H1 (cell line): ENCODE data around the gene CIAO2B. TPM values are rescaled to one million over a fixed set of nuclear protein-coding genes. Genes with fewer than 3 reads are reported as not detected.

Experiments used
- CTCF ChIA-PET: fragments of 300-600 bp; sonication (Branson Sonifier 250); formaldehyde crosslinking; loops from one replicate; lab custom pipeline; 2021; ENCODE audit not compliant: partially characterized antibody; lab: Charles Lee
- POLR2A ChIA-PET: fragments of 300-600 bp; sonication (Branson Sonifier 250); formaldehyde crosslinking; loops from one replicate; lab custom pipeline; 2021; ENCODE audit warnings: inconsistent platforms; ENCODE audit not compliant: partially characterized antibody; lab: Charles Lee
- DNase-seq, 2 experiments: peaks; one replicate each; pipeline versions ENCODE4 v3.0.0 to v3.0.0-alpha.2; 2010 to 2022; ENCODE audit warnings: low spot score in 2 of 2, low read depth in 1 of 2, mixed read lengths in 1 of 2
- FAIRE-seq: peaks from 2 replicates; lab custom pipeline; 2011; peaks lifted over from hg19 to GRCh38; lab: Jason Lieb, UNC
- H2AFZ ChIP-seq: 2 replicates; pipeline ENCODE4 v1.8.1; 2012; ENCODE audit warnings: low read length, inconsistent platforms
- H2AK5ac ChIP-seq: 2 replicates; pipeline ENCODE4 v1.6.1; 2013; ENCODE audit warnings: low read depth, low read length
- H2BK120ac ChIP-seq: replicated peaks from 2 replicates; pipeline ENCODE3; 2013; ENCODE audit warnings: low read depth, low read length, inconsistent platforms
- H2BK12ac ChIP-seq: 2 replicates; pipeline ENCODE4 v1.6.1; 2013; ENCODE audit warnings: low read depth, low read length
- H2BK15ac ChIP-seq: 2 replicates; pipeline ENCODE4 v1.6.1; 2013; ENCODE audit warnings: low read length
- H2BK20ac ChIP-seq: 2 replicates; pipeline ENCODE4 v1.6.1; 2013; ENCODE audit warnings: low read length
- H2BK5ac ChIP-seq: 2 replicates; pipeline ENCODE4 v1.6.1; 2013; ENCODE audit warnings: low read depth, low read length
- H3K14ac ChIP-seq: 2 replicates; pipeline ENCODE4 v1.6.1; 2013; ENCODE audit warnings: inconsistent platforms; ENCODE audit not compliant: insufficient read length
- H3K18ac ChIP-seq: 2 replicates; pipeline ENCODE4 v1.6.1; 2013; ENCODE audit warnings: low read length; ENCODE audit errors: extremely low read depth
- H3K23ac ChIP-seq: 2 replicates; pipeline ENCODE4 v1.6.1; 2013; ENCODE audit warnings: inconsistent platforms; ENCODE audit not compliant: insufficient read length
- H3K23me2 ChIP-seq: 2 replicates; pipeline ENCODE4 v1.6.1; 2013; ENCODE audit warnings: low read depth, low read length
- H3K27ac ChIP-seq: 2 replicates; pipeline ENCODE4 v1.6.1; 2011; ENCODE audit warnings: low read depth, low read length, inconsistent platforms
- H3K27me3 ChIP-seq, 4 experiments: replicated peaks in 1 of 4; 1 replicate in 1 of 4; 2 replicates in 3 of 4; pipeline versions ENCODE4 v1.6.1 to v1.8.1; 2011 to 2013; ENCODE audit warnings: low read length in 3 of 4, mild to moderate bottlenecking in 3 of 4, inconsistent platforms in 2 of 4, mixed read lengths in 2 of 4, moderate library complexity in 1 of 4; ENCODE audit not compliant: control insufficient read depth in 3 of 4, insufficient read depth in 3 of 4; ENCODE audit errors: extremely low read depth in 1 of 4
- H3K36me3 ChIP-seq, 4 experiments: 2 replicates each; pipeline versions ENCODE4 v1.6.1 to v1.8.1; 2011 to 2013; ENCODE audit warnings: mild to moderate bottlenecking in 4 of 4, low read length in 3 of 4, moderate library complexity in 2 of 4, control low read depth in 1 of 4, inconsistent platforms in 1 of 4; ENCODE audit not compliant: insufficient read depth in 4 of 4, control insufficient read depth in 2 of 4
- H3K4ac ChIP-seq: replicated peaks from 2 replicates; pipeline ENCODE3; 2013; ENCODE audit warnings: low read length, low read depth, mixed read lengths, inconsistent platforms; ENCODE audit not compliant: insufficient read length
- H3K4me1 ChIP-seq, 4 experiments: replicated peaks in 1 of 4; 1 replicate in 1 of 4; 2 replicates in 3 of 4; pipeline versions ENCODE4 v1.6.1 to v1.8.1; 2011 to 2013; ENCODE audit warnings: low read length in 3 of 4, inconsistent platforms in 2 of 4, mixed read lengths in 1 of 4; ENCODE audit not compliant: insufficient read depth in 4 of 4, control insufficient read depth in 3 of 4
- H3K4me2 ChIP-seq, 2 experiments: 2 replicates each; pipeline versions ENCODE4 v1.6.1 to v1.8.1; 2011 to 2013; ENCODE audit warnings: low read depth in 2 of 2, low read length in 2 of 2, control low read depth in 1 of 2, inconsistent platforms in 1 of 2, mild to moderate bottlenecking in 1 of 2; ENCODE audit not compliant: insufficient read depth in 1 of 2
- H3K4me3 ChIP-seq, 4 experiments: fragments of 200-600, 300-600 bp in 1 of 4; sonication (generic), shearing (Covaris generic), sonication (Bioruptor Twin) in 1 of 4; 2 replicates each; pipeline versions ENCODE4 v1.5.1 to v1.8.1; 2011 to 2016; ENCODE audit warnings: low read length in 4 of 4, low read depth in 3 of 4, control low read depth in 2 of 4, inconsistent platforms in 2 of 4, mild to moderate bottlenecking in 2 of 4, mixed read lengths in 1 of 4, moderate library complexity in 1 of 4; ENCODE audit not compliant: insufficient read depth in 2 of 4; ENCODE audit errors: extremely low read depth in 1 of 4
- H3K56ac ChIP-seq: replicated peaks from 2 replicates; pipeline ENCODE3; 2013; ENCODE audit warnings: low read depth, mild to moderate bottlenecking, mixed read lengths, low read length, inconsistent platforms; ENCODE audit not compliant: insufficient read length
- H3K79me1 ChIP-seq: 2 replicates; pipeline ENCODE4 v1.6.1; 2013; ENCODE audit warnings: low read depth, low read length, control low read depth
- H3K79me2 ChIP-seq, 2 experiments: 2 replicates each; pipeline versions ENCODE4 v1.6.1 to v1.8.1; 2012 to 2013; ENCODE audit warnings: low read length in 2 of 2, mild to moderate bottlenecking in 2 of 2, inconsistent platforms in 1 of 2; ENCODE audit not compliant: insufficient read depth in 2 of 2, control insufficient read depth in 1 of 2
- H3K9ac ChIP-seq, 4 experiments: replicated peaks in 1 of 4; 1 replicate in 1 of 4; 2 replicates in 3 of 4; pipeline versions ENCODE4 v1.6.1 to v1.8.1; 2011 to 2013; ENCODE audit warnings: low read depth in 3 of 4, low read length in 3 of 4, control low read depth in 2 of 4, mild to moderate bottlenecking in 2 of 4, moderate library complexity in 2 of 4, inconsistent platforms in 1 of 4; ENCODE audit errors: extremely low read depth in 1 of 4
- H3K9me3 ChIP-seq, 2 experiments: 2 replicates each; pipeline versions ENCODE4 v1.6.1 to v1.8.1; 2012 to 2013; ENCODE audit warnings: mild to moderate bottlenecking in 2 of 2, moderate library complexity in 2 of 2, control low read depth in 1 of 2, inconsistent platforms in 1 of 2, low read depth in 1 of 2, low read length in 1 of 2, mixed read lengths in 1 of 2; ENCODE audit not compliant: insufficient read depth in 2 of 2
- H4K20me1 ChIP-seq, 2 experiments: replicated peaks in 1 of 2; 2 replicates each; pipeline versions ENCODE3 to v1.8.1; 2011 to 2013; ENCODE audit warnings: inconsistent platforms in 2 of 2, low read length in 2 of 2, mild to moderate bottlenecking in 1 of 2; ENCODE audit not compliant: insufficient read depth in 2 of 2, control insufficient read depth in 1 of 2
- H4K5ac ChIP-seq: 2 replicates; pipeline ENCODE4 v1.6.1; 2013; ENCODE audit warnings: low read length, low read depth, mixed read lengths, inconsistent platforms; ENCODE audit not compliant: insufficient read length
- H4K8ac ChIP-seq: 2 replicates; pipeline ENCODE4 v1.8.0; 2013; ENCODE audit warnings: mild to moderate bottlenecking, moderate library complexity, low read length, inconsistent platforms; ENCODE audit not compliant: insufficient read depth; ENCODE audit errors: extremely low read depth
- H4K91ac ChIP-seq: replicated peaks from 2 replicates; pipeline ENCODE3; 2013; ENCODE audit warnings: low read length, mixed read lengths, inconsistent platforms; ENCODE audit not compliant: insufficient read length
- HDAC6 ChIP-seq: IDR thresholded peaks from one replicate; pipeline ENCODE4 v1.7.1; 2012; ENCODE audit warnings: low read depth, mild to moderate bottlenecking, inconsistent platforms, low read length, moderate library complexity
- TBP ChIP-seq: IDR thresholded peaks from 2 replicates; pipeline ENCODE4 v1.6.1; 2011; ENCODE audit warnings: low read depth, low read length, improper control_type of control experiment
- WGBS, 2 experiments: shearing (Covaris generic) in 1 of 2; methylation state at CpG; one replicate each; pipeline versions ENCODE4 v1.1.6 to v1.1.7; 2013 to 2015; ENCODE audit warnings: low lambda C conversion rate in 2 of 2, mixed read lengths in 2 of 2, inconsistent platforms in 1 of 2, low coverage in 1 of 2, missing lambda C conversion rate in 1 of 2; ENCODE audit not compliant: insufficient replicate concordance in 2 of 2, insufficient coverage in 1 of 2, insufficient read length in 1 of 2; ENCODE audit errors: extremely low coverage in 1 of 2, missing lambda C conversion rate in 1 of 2; 5-methylcytosine and 5-hydroxymethylcytosine counted together
- polyA plus RNA-seq, 7 experiments: library from polyadenylated mRNA; depleted of rRNA in 3 of 7; stranded (reverse) in 5 of 7; unstranded in 2 of 7; fragments of >200 nt in 5 of 7; fragments of 200-250 nt in 2 of 7; gene quantifications; 1 replicate in 5 of 7; 2 replicates in 1 of 7; 4 replicates in 1 of 7; pipeline versions ENCODE4 v1.2.1 to v1.2.3, GENCODE V29; 2011 to 2013; ENCODE audit warnings: missing spikeins in 2 of 7, mixed read lengths in 2 of 7
- total RNA-seq: library from RNA; stranded (reverse); fragmentation: NEBNext Ultra II Directional; extraction: Animal tissue kit (Norgen Biotek cat#: 25700); gene quantifications from 2 replicates; pipeline ENCODE4 v1.2.1, GENCODE V29; 2021

The CIAO2B gene
- total and polyA plus RNA-seq, 2 of the 8 experiments (the other 6 are each of a cell fraction or from before 2014, with no cell fraction given), result 65.6 to 248 TPM

- Histone ChIP-seq H3K79me1 (no peaks in the 10 kb centered on the region), H2BK12ac (no peak overlapping the region), H2AFZ (no peak overlapping the region), H3K27ac (no peak overlapping the region), H2BK15ac (no peak overlapping the region), H3K9me3 (no peaks in the 10 kb centered on the region), H4K8ac (no peak overlapping the region), H3K36me3 (no peaks in the 10 kb centered on the region), H3K4me2 (no peak overlapping the region), H2BK20ac (no peak overlapping the region), H3K9ac (no peak overlapping the region), H3K14ac (no peak overlapping the region), H2AK5ac (no peak overlapping the region), H2BK120ac (no peak overlapping the region), H4K91ac (no peak overlapping the region), H3K23me2 (no peaks in the 10 kb centered on the region), H3K56ac (no peak overlapping the region)
- ChIA-PET CTCF (interaction anchor here (0.7 to 10.2 kb wide), 22 partner anchors 13 to 307 kb away, joined by 3 to 130 read pairs (median 12); partner anchors contain the start of genes B3GNT9, CES3, CES4A and NOL3), POLR2A (interaction anchor here (0.5 to 1.6 kb wide), 3 partner anchors 21 to 221 kb away, joined by 3 to 6 read pairs (median 3); no protein-coding TSS in a partner anchor)
- 86% methylated on average over 13 of the region's 13 CpGs; no CpG with 5 or more reads in 1 of the 2 experiments for WGBS, 2 experiments
- TF ChIP-seq TBP (no peak), HDAC6 (no peak)
- TF ChIP-seq, all 59 proteins: peak for 0
- H3K23ac ChIP-seq, result no peak overlapping the region
- no peaks in the 10 kb centered on the region; a peak in 1 of 7 replicates for H3K4me1 ChIP-seq
- H2BK5ac ChIP-seq, result no peak overlapping the region
- H3K4ac ChIP-seq, result no peak overlapping the region
- DNase-seq (no peak), FAIRE-seq (no peak)
- no peak overlapping the region for H3K18ac ChIP-seq
- H3K79me2 ChIP-seq, result no peaks in the 10 kb centered on the region
- no peaks in the 10 kb centered on the region for H3K27me3 ChIP-seq
- H3K4me3 ChIP-seq, result no peak overlapping the region
- H4K5ac ChIP-seq, result no peak overlapping the region
- no peaks in the 10 kb centered on the region for H4K20me1 ChIP-seq
These were observed 42.5 kb upstream of the CIAO2B start for GRCh38 chr16:66976746-66977145.
